HepG2 (cell line): ENCODE data around the gene TTBK1.

Experiments
- HMGXB3 ChIP-seq: sonication (generic); formaldehyde crosslinking; IDR thresholded peaks from 2 replicates; pipeline ENCODE4 v1.4.0; 2020; ENCODE audit warnings: missing genetic modification reagents, borderline replicate concordance
- HNRNPH1 ChIP-seq: fragments of 200-400 bp; formaldehyde crosslinking; optimal IDR thresholded peaks from 2 replicates; pipeline ENCODE3; 2017; ENCODE audit warnings: mild to moderate bottlenecking, low read depth, low read length
- PHF8 ChIP-seq: sonication (generic); formaldehyde crosslinking; IDR thresholded peaks from 2 replicates; pipeline ENCODE4 v1.5.0; 2020; ENCODE audit warnings: missing genetic modification reagents
- POLR2AphosphoS5 ChIP-seq: IDR thresholded peaks from 2 replicates; pipeline ENCODE4 v1.6.1; 2012; ENCODE audit warnings: low read depth, low read length
- PRDM15 ChIP-seq: sonication (generic); formaldehyde crosslinking; IDR thresholded peaks from 2 replicates; pipeline ENCODE4 v1.4.0; 2020; ENCODE audit warnings: missing genetic modification reagents
- SRSF1 ChIP-seq: fragments of 200-400 bp; formaldehyde crosslinking; optimal IDR thresholded peaks from 2 replicates; pipeline ENCODE3; 2017; ENCODE audit warnings: mild to moderate bottlenecking, low read depth, low read length, moderate library complexity
- ZFP90 ChIP-seq: sonication (generic); formaldehyde crosslinking; IDR thresholded peaks from 2 replicates; pipeline ENCODE4 v1.8.0; 2022; ENCODE audit warnings: missing genetic modification reagents, mild to moderate bottlenecking, inconsistent platforms, borderline replicate concordance
- ZNF101 ChIP-seq: sonication (generic); formaldehyde crosslinking; IDR thresholded peaks from 2 replicates; pipeline ENCODE4 v1.4.0; 2020; ENCODE audit warnings: mild to moderate bottlenecking, low read depth, missing genetic modification reagents, borderline replicate concordance
- ZNF143 ChIP-seq: sonication (generic); formaldehyde crosslinking; IDR thresholded peaks from 2 replicates; pipeline ENCODE4 v1.4.0; 2020; ENCODE audit warnings: missing genetic modification reagents
- ZNF432 ChIP-seq: sonication (generic); formaldehyde crosslinking; IDR thresholded peaks from 2 replicates; pipeline ENCODE4 v1.5.0; 2020; ENCODE audit warnings: missing genetic modification reagents, mild to moderate bottlenecking, borderline replicate concordance
- TF ChIP-seq, protein P1 (sequence below): sonication (generic); formaldehyde crosslinking; IDR thresholded peaks from 2 replicates; pipeline ENCODE4 v1.5.0; 2020; ENCODE audit warnings: mild to moderate bottlenecking, missing genetic modification reagents, moderate library complexity
- TF ChIP-seq, protein P2 (sequence below): sonication (generic); formaldehyde crosslinking; conservative IDR thresholded peaks from 2 replicates; pipeline ENCODE4 v1.4.0; 2020; ENCODE audit warnings: missing genetic modification reagents

GRCh38 chr6:43280234-43280633, 37.0 kb downstream of the TTBK1 start:
- TF ChIP-seq ZNF432 (no peak), ZFP90 (CRISPR knock-in tag) (no peak), SRSF1 (no peak), ZNF143 (CRISPR knock-in tag) (no peak), PHF8 (CRISPR knock-in tag) (no peak), ZNF101 (CRISPR knock-in tag) (no peak), HNRNPH1 (no peak), POLR2AphosphoS5 (no peak), PRDM15 (CRISPR knock-in tag) (no peak), HMGXB3 (no peak)
- TF ChIP-seq, protein P1, sequence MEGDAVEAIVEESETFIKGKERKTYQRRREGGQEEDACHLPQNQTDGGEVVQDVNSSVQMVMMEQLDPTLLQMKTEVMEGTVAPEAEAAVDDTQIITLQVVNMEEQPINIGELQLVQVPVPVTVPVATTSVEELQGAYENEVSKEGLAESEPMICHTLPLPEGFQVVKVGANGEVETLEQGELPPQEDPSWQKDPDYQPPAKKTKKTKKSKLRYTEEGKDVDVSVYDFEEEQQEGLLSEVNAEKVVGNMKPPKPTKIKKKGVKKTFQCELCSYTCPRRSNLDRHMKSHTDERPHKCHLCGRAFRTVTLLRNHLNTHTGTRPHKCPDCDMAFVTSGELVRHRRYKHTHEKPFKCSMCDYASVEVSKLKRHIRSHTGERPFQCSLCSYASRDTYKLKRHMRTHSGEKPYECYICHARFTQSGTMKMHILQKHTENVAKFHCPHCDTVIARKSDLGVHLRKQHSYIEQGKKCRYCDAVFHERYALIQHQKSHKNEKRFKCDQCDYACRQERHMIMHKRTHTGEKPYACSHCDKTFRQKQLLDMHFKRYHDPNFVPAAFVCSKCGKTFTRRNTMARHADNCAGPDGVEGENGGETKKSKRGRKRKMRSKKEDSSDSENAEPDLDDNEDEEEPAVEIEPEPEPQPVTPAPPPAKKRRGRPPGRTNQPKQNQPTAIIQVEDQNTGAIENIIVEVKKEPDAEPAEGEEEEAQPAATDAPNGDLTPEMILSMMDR (CRISPR knock-in tag) = no peak
- TF ChIP-seq, protein P2, sequence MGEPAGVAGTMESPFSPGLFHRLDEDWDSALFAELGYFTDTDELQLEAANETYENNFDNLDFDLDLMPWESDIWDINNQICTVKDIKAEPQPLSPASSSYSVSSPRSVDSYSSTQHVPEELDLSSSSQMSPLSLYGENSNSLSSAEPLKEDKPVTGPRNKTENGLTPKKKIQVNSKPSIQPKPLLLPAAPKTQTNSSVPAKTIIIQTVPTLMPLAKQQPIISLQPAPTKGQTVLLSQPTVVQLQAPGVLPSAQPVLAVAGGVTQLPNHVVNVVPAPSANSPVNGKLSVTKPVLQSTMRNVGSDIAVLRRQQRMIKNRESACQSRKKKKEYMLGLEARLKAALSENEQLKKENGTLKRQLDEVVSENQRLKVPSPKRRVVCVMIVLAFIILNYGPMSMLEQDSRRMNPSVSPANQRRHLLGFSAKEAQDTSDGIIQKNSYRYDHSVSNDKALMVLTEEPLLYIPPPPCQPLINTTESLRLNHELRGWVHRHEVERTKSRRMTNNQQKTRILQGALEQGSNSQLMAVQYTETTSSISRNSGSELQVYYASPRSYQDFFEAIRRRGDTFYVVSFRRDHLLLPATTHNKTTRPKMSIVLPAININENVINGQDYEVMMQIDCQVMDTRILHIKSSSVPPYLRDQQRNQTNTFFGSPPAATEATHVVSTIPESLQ (CRISPR knock-in tag) = no peak
